ENCODE measurements around the gene GRID1. TPM values are rescaled to one million over a fixed set of nuclear protein-coding genes. Genes with fewer than 3 reads are reported as not detected.

Gene GRID1
- total and polyA plus RNA-seq, 9 of the 15 experiments (the other 6 are each of a cell fraction or from before 2014, with no cell fraction given) = 0.01 to 7.2 (median 1.2) TPM

DNA sequence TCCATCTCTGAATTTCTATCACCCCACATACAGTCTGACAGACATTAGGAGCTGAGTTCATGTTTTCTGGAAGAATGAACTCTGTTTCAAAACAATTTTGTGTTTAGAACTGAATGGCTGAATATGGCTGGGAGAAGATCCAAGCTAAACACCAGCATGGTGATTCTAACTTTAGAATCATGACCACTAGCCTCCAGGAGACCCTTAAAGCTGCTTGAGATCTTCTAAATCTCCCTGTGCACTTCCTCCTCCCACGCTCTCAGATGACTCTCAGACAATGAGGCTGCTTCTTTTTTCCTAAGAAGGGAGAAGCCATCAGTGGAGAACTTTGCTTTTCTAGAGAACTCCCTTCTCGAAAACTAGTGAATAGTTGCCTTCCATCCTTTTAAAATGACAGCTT is 711.2 kb downstream of the GRID1 start (continued):
- TF ChIP-seq ARHGAP35 (IDR thresholded peaks at IDR 0.05; ENCODE audit: partially characterized antibody) = no peak

DNA sequence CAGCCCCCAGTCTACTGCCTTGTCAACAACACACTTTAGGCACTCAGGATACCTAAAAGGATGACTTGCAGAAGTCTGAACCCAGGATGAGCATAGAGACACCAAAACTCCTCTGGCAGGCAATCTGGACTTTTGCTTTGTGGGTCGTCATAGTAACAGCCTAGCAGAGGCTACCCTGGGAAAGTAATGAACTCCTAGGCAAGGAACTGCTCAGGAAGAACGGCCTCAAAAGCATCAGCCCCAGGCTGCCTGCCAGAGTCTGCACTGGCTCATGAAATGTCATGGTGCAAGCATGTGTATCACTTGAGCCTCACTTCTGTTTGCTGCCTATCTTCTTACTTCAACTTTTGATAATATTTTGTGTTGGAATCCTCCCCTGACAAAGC is 715.1 kb downstream of the GRID1 start:
- in situ Hi-C loops (cut with MboI) = no loop called here
- Histone ChIP-seq H3K9me3 (replicated peaks; ENCODE audit: control insufficient read depth, insufficient read depth, low read depth, low read length) (no peaks in the 10 kb centered on the region), H2AFZ (ENCODE audit: low read depth, low read length) (no peak overlapping the region), H3K27ac (ENCODE audit: extremely low read depth, low read depth, low read length) (no peak overlapping the region), H4K20me1 (replicated peaks; ENCODE audit: control insufficient read depth, insufficient read depth, low read length) (no peaks in the 10 kb centered on the region), H3K9ac (ENCODE audit: insufficient read depth in 1 of 2, low read depth in 2 of 2, low read length in 2 of 2) (no peak overlapping the region), H3K27me3 (ENCODE audit: control insufficient read depth in 2 of 2, insufficient read depth in 2 of 2, low read length in 2 of 2) (no peaks in the 10 kb centered on the region), H3K4me2 (ENCODE audit: insufficient read depth, low read length) (no peak overlapping the region), H3K9me1 (ENCODE audit: control insufficient read depth, insufficient read depth, low read length) (no peaks in the 10 kb centered on the region), H3K4me1 (replicated peaks in 1 of 2; ENCODE audit: control insufficient read depth in 2 of 2, insufficient read depth in 2 of 2, low read length in 2 of 2) (no peaks in the 10 kb centered on the region), H3K36me3 (ENCODE audit: control insufficient read depth, insufficient read depth, low read length) (no peaks in the 10 kb centered on the region), H3K4me3 (no peak overlapping the region), H3K79me2 (ENCODE audit: control insufficient read depth, insufficient read depth, low read length) (no peaks in the 10 kb centered on the region)
- no peak for DNase-seq (ENCODE audit: extremely low read depth in 1 of 4, low spot score in 3 of 4)
- no peak for FAIRE-seq
- POLR2A ChIA-PET = interaction anchor here (1.0 kb wide), 1 partner anchor 9 kb away, joined by 3 read pairs; no protein-coding TSS in a partner anchor
- WGBS (ENCODE audit: insufficient coverage, low coverage, missing lambda C conversion rate) = 6% methylated on average over 2 of the region's 2 CpGs
- intact Hi-C loops (cut with micrococcal nuclease) = no loop called here
- TF ChIP-seq PPARD (CRISPR knock-in tag; IDR thresholded peaks at IDR 0.05) (no peak), RFX1 (IDR thresholded peaks at IDR 0.05) (peak; percentile 43), MTA1 (IDR thresholded peaks at IDR 0.05; ENCODE audit: borderline replicate concordance) (no peak), ZNF175 (CRISPR knock-in tag; IDR thresholded peaks at IDR 0.05; ENCODE audit: low read depth) (no peak), ZBTB17 (CRISPR knock-in tag; IDR thresholded peaks at IDR 0.05) (0 out of 2 replicates have a peak, but pooled peaks have one; percentile 13)
- no peak for ATAC-seq
- BruUV-seq (replicated peaks) = no TSS peak
- CTCF ChIA-PET (ENCODE audit: low intra/inter-chr PET ratio) = no interaction called here
